NCI-H446 (cell line): Measurements from ENCODE around the gene SLC31A1.
A peak's percentile ranks its signal among the peaks of the same experiment; 100 is the strongest.
"Not testable (repeated sequence)": the region's sequence is repeated elsewhere in the genome, so short reads cannot be mapped to it uniquely, and the experiment has no call there.

Experiments used
- DNase-seq, 2 experiments: peaks; one replicate each; lab custom pipeline; 2025; lab: John Stamatoyannopoulos, UW

Gene SLC31A1

GRCh38 chr9:113266174-113266573, 44.8 kb downstream of the SLC31A1 start:
- no peak for DNase-seq

- no peak for DNase-seq
Measured at GRCh38 chr9:113267911-113268566, 46.7 kb downstream of the SLC31A1 start.

- DNase-seq: no peak
Measured at GRCh38 chr9:113269355-113269754, 48.0 kb downstream of the SLC31A1 start.

GRCh38 chr9:113269871-113270270, 48.5 kb downstream of the SLC31A1 start:
- DNase-seq: no peak

- DNase-seq: peak in 1 of 2 experiments; percentile 57
Measured at GRCh38 chr9:113274474-113275156, 53.3 kb downstream of the SLC31A1 start.

GRCh38 chr9:113275157-113276131, 54.1 kb downstream of the SLC31A1 start, which contains the start of the genes CDC26 and PRPF4:
TSS of gene CDC26 (minus strand) at chr9:113275572. CDS start at chr9:113272507, 3,065 bp downstream.
TSS of gene PRPF4 (plus strand) at chr9:113275658. CDS start at chr9:113275744, 86 bp downstream.
- DNase-seq: peak; percentile 82 to 93

- no peak for DNase-seq
Measured at GRCh38 chr9:113278840-113279239, 57.5 kb downstream of the SLC31A1 start.

- no peak for DNase-seq
Measured at GRCh38 chr9:113281356-113281755, 60.0 kb downstream of the SLC31A1 start.

GRCh38 chr9:113289091-113289490, 67.7 kb downstream of the SLC31A1 start:
- no peak for DNase-seq

GRCh38 chr9:113290052-113290607, 68.8 kb downstream of the SLC31A1 start:
- DNase-seq: no peak

GRCh38 chr9:113293285-113293878, 72.0 kb downstream of the SLC31A1 start:
- no peak for DNase-seq

GRCh38 chr9:113296247-113296646, 74.9 kb downstream of the SLC31A1 start:
- not testable (repeated sequence) for DNase-seq

- no peak for DNase-seq
Measured at GRCh38 chr9:113296796-113297558, 75.6 kb downstream of the SLC31A1 start.

- DNase-seq: no peak
Measured at GRCh38 chr9:113298311-113298710, 77.0 kb downstream of the SLC31A1 start.

GRCh38 chr9:113298924-113299770, 77.8 kb downstream of the SLC31A1 start:
- no peak for DNase-seq

- no peak for DNase-seq
Measured at GRCh38 chr9:113299800-113300292, 78.5 kb downstream of the SLC31A1 start.

GRCh38 chr9:113301548-113301947, 80.2 kb downstream of the SLC31A1 start:
- no peak for DNase-seq

GRCh38 chr9:113302792-113303418, 81.6 kb downstream of the SLC31A1 start, which contains the start of gene RNF183:
TSS of gene RNF183 (minus strand) at chr9:113303376. CDS start at chr9:113298184, 5,192 bp downstream.
- DNase-seq: no peak

- no peak for DNase-seq
Measured at GRCh38 chr9:113306566-113306965, 85.2 kb downstream of the SLC31A1 start.
